Measurements from ENCODE around the gene RPL6. TPM values are rescaled to one million over a fixed set of nuclear protein-coding genes. Genes with fewer than 3 reads are reported as not detected.

Gene RPL6
- total and polyA plus RNA-seq, 8 donors = 590 to 1,871 (median 1,055) TPM

- no peak for TF ChIP-seq CTCF (IDR thresholded peaks at IDR 0.05)
- ATAC-seq (no peak), FAIRE-seq (no peak), DNase-seq (no peak)
- intact Hi-C loops (cut with DNase I) = loop anchor here in 1 of 3 donors (10.0 kb wide), 1 partner anchor 188 kb away; no protein-coding TSS in a partner anchor
- no peaks in the 10 kb centered on the region for H3K9me3 ChIP-seq
- 87 to 88% methylated on average over 11 of the region's 11 CpGs for WGBS, 2 donors
- peak overlapping the region in 3 of 4 donors; percentile 71 to 86 (median 83) for H3K27ac ChIP-seq
- H3K4me1 ChIP-seq = no peaks in the 10 kb centered on the region
- peak overlapping the region in 3 of 4 donors; percentile 95 to 99 (median 98) for H3K4me3 ChIP-seq
- no peaks in the 10 kb centered on the region for H3K36me3 ChIP-seq
- H3K27me3 ChIP-seq = no peaks in the 10 kb centered on the region
Observed at GRCh38 chr12:112382866-112383265, 26.5 kb downstream of the RPL6 start.

GRCh38 chr12:112381883-112382796, 27.3 kb downstream of the RPL6 start, which contains the start of gene HECTD4:
Gene HECTD4 (minus strand): TSS chr12:112382431. CDS start chr12:112382128, 303 bp downstream.
- intact Hi-C loops (cut with DNase I) = loop anchor here in 1 of 3 donors (10.0 kb wide), 1 partner anchor 187 kb away; no protein-coding TSS in a partner anchor
- FAIRE-seq (no peak), ATAC-seq (peak; percentile 97 to 99 (median 99)), DNase-seq (peak; percentile 92 to 99 (median 97))
- Histone ChIP-seq H3K27me3 (no peaks in the 10 kb centered on the region), H3K36me3 (no peaks in the 10 kb centered on the region), H3K27ac (peak within 1 kb of the TSS; percentile 71 to 86 (median 79)), H3K4me3 (peak within 1 kb of the TSS; percentile 89 to 99 (median 96)), H3K4me1 (no peaks in the 10 kb centered on the region), H3K9me3 (no peaks in the 10 kb centered on the region)
- no peak for TF ChIP-seq CTCF (IDR thresholded peaks at IDR 0.05)
- 0 to 1% methylated on average over 53 to 106 of the region's 106 CpGs for WGBS, 2 donors

- Histone ChIP-seq H3K36me3 (no peaks in the 10 kb centered on the region), H3K9me3 (no peaks in the 10 kb centered on the region), H3K27me3 (no peaks in the 10 kb centered on the region), H3K4me1 (no peaks in the 10 kb centered on the region), H3K4me3 (peak overlapping the region; percentile 89 to 99 (median 96)), H3K27ac (peak overlapping the region; percentile 71 to 86 (median 79))
- FAIRE-seq (no peak), ATAC-seq (peak; percentile 55 to 66 (median 58)), DNase-seq (peak in 4 of 6 donors; percentile 10 to 75 (median 30))
- intact Hi-C loops (cut with DNase I) = loop anchor here in 1 of 3 donors (10.0 kb wide), 1 partner anchor 187 kb away; no protein-coding TSS in a partner anchor
- 0% methylated on average over 18 to 33 of the region's 33 CpGs for WGBS, 2 donors
- TF ChIP-seq CTCF (IDR thresholded peaks at IDR 0.05) = no peak
Observed at GRCh38 chr12:112381406-112381882, 28.0 kb downstream of the RPL6 start.

GRCh38 chr12:112380663-112381405, 28.6 kb downstream of the RPL6 start:
- peak in 1 of 6 donors; percentile 61 for DNase-seq
- no peak overlapping the region for H3K27ac ChIP-seq
- no peaks in the 10 kb centered on the region for H3K36me3 ChIP-seq
- no peaks in the 10 kb centered on the region for H3K27me3 ChIP-seq
- ATAC-seq = peak in 1 of 4 donors; percentile 7
- TF ChIP-seq CTCF (IDR thresholded peaks at IDR 0.05) = no peak
- H3K4me1 ChIP-seq = no peaks in the 10 kb centered on the region
- H3K9me3 ChIP-seq = no peaks in the 10 kb centered on the region
- 46 to 48% methylated on average over 34 of the region's 34 CpGs for WGBS, 2 donors
- FAIRE-seq = no peak
- intact Hi-C loops (cut with DNase I) = loop anchor here in 1 of 3 donors (10.0 kb wide), 1 partner anchor 186 kb away; no protein-coding TSS in a partner anchor
- H3K4me3 ChIP-seq = peak overlapping the region; percentile 89 to 99 (median 96)

Data from pancreas (tissue), 10 donors.